ENCODE measurements around the gene E4F1. TPM values are rescaled to one million over a fixed set of nuclear protein-coding genes. Genes with fewer than 3 reads are reported as not detected.
"Not testable (repeated sequence)": the region's sequence is repeated elsewhere in the genome, so short reads cannot be mapped to it uniquely, and the experiment has no call there.

Gene E4F1
- polyA plus RNA-seq, 3 donors: 19.8 to 26.3 (median 23.3) TPM

DNA sequence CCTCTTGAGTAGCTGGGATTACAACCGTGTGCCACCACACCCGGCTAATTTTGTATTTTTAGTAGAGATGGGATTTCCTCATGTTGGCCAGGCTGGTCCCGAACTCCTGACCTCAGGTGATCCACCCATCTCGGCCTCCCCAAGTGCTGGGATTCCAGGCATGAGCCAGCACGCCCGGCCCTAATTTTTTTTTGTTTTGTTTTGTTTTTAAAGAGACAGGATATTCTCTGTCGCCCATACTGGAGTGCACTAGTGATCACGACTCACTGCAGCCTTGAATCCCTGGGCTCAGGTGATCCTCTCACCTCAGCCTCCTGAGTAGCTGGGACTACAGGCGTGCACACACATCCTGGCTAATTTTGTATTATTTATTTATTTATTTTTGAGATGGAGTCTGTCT is 16.9 kb downstream of the E4F1 start:
- DNase-seq: not testable (repeated sequence)

DNA sequence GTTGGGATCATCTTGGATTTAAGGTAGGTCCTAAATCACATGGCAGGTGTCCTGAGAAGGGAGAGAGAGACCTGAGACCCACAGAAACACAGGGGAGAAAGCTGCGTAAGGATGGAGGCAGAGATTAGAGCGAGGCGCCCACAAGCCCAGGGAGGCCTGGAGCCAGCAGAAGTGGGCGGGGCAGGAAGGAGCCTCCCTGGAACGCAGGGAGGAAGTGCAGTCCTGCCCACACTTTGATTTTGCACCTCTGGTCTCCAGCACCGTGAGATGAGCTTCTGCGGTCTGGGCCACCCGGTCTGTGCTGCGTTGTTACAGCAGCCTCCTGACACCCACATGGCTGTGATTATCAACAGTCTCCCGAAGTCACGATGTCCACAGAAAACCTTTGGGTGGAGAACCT is 19.2 kb downstream of the E4F1 start:
- no peak for DNase-seq

- DNase-seq: no peak
Measured at GRCh38 chr16:2243031-2243528, 19.7 kb downstream of the E4F1 start.

- no peak for DNase-seq
Measured at GRCh38 chr16:2243781-2244180, 20.4 kb downstream of the E4F1 start.

GRCh38 chr16:2244301-2244700 is 20.9 kb downstream of the E4F1 start:
- no peak for DNase-seq

DNA sequence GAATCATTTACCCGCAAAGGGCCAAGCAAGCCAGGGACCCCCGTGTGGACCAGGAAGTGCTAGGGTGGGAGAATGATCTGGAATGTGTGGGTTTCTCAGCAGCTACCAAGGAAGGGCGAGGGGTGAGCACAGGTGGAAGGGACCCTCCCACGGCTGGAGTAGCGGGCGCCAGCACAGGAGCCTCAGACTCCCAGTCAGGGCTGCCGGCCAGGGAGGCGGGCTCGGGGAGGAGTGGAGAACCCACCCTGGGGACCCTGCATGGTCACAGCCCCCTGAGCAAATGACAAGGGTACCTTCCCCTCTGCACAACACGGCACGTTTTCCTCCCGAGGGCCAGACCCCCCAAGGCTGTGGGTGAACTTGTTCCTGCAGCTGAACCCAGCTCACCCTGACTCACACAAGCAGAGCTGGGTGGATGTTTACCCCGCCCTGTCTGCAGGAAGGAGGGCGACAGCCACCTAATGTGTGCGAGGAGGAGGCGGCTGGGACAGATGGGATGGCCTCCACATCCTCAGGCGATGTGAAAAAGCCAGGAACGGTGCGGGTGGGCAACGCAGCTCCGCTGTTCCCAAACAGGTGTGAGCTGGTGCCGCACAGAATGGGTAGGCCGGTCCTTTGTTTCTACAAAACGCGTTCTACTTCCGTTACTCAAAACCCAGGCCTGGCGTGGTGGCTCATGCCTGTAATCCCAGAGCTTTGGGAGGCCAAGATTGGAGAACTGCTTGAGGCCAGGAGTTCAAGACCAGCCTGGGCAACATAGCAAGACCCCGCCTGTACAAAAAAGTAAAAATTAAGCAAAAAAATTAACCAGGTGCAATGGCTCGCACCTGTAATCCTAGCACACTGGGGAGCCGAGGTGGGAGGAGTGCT is 21.8 kb downstream of the E4F1 start:
- no peak for DNase-seq

DNA sequence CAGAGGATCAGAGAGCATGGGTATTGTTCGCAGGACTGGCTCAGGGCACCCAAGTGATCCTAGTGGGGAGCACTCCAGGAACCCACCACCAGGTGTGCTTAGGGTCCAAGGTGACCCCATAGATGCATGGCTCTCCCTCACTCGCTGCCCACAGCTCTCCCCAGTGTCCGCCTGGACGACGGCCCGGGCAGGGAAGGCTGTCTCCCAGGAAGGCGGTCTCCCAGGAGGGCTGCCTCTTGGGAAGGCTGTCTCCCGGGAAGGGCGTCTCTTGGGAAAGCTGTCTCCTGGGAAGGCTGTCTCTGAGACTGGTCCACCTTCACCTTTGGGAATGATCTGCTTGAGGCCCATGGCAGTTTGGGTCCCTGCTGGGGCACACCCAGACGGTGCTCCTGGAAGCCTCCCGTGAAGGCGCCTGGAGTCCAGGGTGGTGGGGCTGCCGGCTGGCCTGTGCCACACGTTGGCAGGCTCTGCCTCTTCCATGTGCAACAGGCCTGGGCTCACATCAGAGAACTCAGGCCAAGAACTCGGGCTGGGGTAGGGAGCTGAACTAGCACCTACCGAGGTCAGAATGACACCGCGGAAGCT is 23.0 kb downstream of the E4F1 start:
- no peak for DNase-seq

DNA sequence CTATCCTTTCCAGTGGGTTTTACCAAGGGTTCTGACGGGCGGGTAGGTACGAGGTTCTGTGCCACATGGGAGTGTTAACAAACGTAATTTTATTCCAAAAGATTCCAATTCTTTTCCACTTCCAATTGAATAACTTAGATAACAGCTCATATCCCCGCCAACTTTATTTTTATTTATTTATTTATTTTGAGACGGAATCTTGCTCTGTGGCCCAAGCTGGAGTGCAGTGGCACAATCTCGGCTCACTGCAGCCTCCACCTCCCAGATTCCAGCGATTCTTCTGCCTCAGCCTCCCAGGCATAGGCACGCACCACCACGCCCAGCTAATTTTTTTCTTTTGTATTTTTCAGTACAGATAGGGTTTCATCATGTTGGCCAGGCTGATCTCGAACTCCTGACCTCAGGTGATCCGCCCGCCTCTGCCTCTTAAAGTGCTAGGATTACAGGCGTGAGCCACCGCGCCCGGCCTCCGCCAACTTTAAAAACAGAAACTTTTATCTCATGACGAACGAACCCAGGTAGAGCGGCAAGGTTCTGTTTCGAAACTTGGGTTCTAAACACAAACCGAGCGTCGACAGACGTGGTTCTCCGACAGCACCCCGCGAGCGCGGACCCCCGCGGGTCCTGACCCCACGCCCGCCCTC is 27.4 kb downstream of the E4F1 start:
- DNase-seq: no peak

- DNase-seq: peak; percentile 92
Measured at GRCh38 chr16:2251296-2252111, 28.1 kb downstream of the E4F1 start, which contains the start of gene ECI1. ECI1 (minus strand) TSS chr16:2251587; CDS start chr16:2251566, 21 bp downstream.

- DNase-seq: no peak
Measured at GRCh38 chr16:2252806-2253148, 29.4 kb downstream of the E4F1 start.

- no peak for DNase-seq
Measured at GRCh38 chr16:2253293-2253692, 29.9 kb downstream of the E4F1 start.

DNA sequence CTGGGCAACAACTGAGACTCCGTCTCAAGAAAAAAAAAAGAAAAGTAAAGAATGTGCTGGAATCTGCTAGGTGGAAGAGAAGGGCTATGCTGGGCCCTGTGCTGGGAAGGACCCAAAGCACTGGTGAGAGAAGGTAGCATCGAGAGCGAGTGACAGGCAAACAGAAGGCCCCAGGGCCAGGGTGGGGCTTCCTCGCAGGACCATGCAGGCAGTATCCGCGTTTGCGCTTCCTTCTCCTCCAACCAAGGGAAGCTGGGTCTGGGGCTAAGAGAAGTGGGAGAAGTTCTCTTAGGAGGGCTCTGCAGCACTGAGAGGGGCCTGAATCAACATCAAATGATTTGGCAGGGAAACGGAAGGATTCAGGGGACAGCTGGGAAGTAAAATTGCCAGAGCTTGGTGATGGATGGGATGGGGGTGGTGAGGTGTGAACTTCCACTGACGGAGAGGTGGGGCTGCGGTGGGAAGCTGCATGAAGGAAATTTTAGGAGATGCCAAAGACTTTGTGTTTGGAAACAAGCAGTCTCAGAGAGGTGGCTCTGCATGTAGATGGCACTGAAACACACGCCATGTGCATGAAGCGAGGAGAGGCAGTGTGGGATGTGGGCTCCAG is 33.2 kb downstream of the E4F1 start:
- DNase-seq: no peak

DNA sequence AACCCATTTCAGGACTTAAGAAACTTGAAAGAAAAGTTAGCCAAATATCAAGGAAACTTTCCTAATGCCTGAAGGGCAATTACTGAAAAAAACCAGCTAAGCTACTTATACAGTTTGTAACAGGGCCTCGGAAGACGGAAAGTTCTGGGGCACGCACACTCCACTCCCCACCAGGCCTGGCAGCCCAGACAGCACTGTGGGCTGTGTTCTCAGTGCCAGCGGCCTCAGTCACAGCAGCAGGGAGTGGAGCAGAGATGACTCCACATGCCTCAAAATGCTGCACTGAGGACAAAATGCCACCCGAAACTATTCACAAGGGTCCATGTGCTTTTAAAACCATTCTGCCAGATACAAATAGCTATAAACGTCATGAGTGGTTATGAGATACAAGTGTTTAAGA is 34.3 kb downstream of the E4F1 start:
- DNase-seq: no peak

DNA sequence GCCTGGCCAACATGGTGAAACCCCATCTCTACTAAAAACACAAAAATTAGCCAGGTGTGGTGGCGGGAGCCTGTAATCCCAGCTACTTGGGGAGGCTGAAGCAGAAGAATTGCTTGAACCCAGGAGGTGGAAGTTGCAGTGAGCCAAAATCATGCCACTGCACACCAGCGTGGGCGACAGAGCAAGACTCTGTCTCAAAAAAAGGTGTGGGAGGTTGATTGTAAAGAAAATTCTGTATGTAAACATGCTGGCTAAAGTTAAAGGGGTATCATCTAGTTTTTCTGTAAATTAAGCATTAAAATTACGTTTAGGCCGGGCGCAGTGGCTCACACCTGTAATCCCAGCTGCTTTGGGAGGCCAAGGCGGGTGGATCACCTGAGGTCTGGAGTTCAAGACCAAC is 35.1 kb downstream of the E4F1 start:
- not testable (repeated sequence) for DNase-seq

- no peak for DNase-seq
Measured at GRCh38 chr16:2260250-2260649, 36.9 kb downstream of the E4F1 start.

DNA sequence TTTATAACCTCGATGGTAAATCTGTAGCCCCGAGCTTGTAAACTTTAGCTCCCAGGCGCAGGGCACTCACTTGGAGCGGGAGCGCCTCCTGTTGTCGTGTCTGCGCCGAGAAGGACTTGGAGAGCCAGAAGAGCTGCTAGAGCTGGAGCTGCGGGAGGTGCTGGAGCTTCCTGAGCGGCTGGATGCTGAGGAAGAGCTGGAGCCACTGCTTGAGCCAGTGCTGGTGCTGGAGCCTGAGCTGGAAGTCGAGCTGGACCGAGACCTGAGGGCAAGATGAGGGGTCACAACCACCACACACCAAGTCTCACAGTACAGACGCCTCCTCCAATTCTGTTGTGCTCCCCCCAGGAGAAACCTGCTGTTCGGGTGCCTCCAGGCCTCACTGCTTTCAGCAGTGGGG is 39.6 kb downstream of the E4F1 start:
- DNase-seq: not testable (repeated sequence)

GRCh38 chr16:2266887-2267286 is 43.5 kb downstream of the E4F1 start:
- DNase-seq: not testable (repeated sequence)

DNA sequence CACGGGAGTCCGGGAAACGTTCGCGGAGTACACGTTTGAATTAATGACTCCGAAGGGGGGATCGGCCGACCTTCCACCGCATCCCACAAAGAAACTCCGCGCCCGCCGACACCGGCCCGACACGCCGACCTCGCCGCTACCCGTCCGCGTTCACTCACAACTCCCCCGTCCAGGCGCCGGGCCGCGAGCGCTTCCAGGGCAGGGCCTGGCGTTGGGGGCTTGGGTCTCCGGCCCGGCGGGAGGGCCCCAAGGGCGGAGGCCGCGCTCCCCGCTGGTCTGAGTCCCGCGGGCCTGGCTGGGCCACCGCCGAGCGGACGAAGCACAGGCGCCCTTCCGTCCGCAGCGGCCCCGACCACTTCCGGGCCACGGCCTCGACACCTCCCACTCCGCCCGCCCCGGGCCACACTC is 44.1 kb downstream of the E4F1 start:
- not testable (repeated sequence) for DNase-seq

DNA sequence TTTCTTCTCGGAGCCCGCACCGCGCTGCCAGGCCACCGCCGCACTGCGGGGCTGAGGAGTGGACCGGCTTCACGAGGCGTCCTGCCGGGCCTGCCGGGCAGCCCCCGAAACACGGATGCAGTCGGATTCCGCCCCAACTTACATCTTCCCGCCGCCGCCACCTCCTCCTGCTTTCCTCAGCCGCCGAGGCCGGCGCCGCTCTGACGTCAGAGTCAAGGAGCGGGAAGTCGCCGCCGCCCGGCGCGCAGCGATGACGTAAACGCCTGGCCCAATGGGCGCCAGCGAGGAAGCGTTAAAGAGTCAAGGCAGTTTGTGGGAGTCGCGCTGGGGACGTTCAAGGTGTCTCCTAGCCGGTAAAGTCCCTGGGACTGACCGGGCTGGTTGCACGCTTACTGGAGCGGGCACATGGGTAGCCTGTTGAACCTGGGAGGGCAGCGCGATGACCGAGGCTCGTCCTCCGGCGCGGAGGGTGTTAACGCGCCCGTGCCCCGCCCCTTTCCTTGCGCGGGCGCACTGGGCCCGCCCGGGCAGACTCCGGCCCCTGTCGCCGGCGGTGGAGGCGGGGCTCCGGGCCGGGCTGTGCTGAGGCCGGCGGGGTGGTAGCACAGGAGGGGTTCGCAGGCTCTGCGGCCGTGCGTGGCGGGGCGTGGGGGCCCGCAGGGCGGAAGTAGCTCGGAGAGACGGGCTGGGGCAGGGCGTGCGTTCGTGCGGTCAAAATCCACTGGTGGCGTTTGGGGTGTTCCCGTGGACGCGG is 44.7 kb downstream of the E4F1 start, which contains the start of gene RNPS1:
Gene RNPS1, minus strand, starts transcription at position 214 of the 754 bp plus-strand sequence. CDS start 3,483 bp downstream, outside the sequence.
- DNase-seq: peak; percentile 97

- DNase-seq: no peak
Measured at GRCh38 chr16:2270070-2270462, 46.7 kb downstream of the E4F1 start.

Data from renal pelvis (tissue), 4 donors.